ENCODE results near the gene TBCK.
A peak's percentile ranks its signal among the peaks of the same experiment; 100 is the strongest.
"Not testable (repeated sequence)": the region's sequence is repeated elsewhere in the genome, so short reads cannot be mapped to it uniquely, and the experiment has no call there.

The TBCK gene

DNA sequence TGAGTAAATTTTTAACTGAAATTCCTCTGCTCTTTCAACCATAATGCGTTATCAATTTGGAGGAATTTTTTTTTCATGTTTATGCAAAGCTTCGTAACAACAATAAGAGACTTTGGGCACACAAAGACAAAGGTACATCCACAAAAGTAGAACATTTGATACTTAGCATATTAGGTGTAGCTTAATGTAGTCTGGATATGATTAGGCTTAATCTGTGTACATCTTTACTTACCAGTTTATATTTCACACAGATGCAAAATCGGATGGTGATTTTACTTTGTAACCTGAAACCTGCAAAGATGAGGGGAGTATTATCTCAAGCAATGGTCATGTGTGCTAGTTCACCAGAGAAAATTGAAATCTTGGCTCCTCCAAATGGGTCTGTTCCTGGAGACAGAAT lies 20.6 kb upstream of the TBCK start:
- TF ChIP-seq, protein P1, sequence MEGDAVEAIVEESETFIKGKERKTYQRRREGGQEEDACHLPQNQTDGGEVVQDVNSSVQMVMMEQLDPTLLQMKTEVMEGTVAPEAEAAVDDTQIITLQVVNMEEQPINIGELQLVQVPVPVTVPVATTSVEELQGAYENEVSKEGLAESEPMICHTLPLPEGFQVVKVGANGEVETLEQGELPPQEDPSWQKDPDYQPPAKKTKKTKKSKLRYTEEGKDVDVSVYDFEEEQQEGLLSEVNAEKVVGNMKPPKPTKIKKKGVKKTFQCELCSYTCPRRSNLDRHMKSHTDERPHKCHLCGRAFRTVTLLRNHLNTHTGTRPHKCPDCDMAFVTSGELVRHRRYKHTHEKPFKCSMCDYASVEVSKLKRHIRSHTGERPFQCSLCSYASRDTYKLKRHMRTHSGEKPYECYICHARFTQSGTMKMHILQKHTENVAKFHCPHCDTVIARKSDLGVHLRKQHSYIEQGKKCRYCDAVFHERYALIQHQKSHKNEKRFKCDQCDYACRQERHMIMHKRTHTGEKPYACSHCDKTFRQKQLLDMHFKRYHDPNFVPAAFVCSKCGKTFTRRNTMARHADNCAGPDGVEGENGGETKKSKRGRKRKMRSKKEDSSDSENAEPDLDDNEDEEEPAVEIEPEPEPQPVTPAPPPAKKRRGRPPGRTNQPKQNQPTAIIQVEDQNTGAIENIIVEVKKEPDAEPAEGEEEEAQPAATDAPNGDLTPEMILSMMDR (conservative IDR thresholded peaks at IDR 0.05), result no peak
- TF ChIP-seq ZFX (IDR thresholded peaks at IDR 0.05), result no peak
- no peak overlapping the region for H3K27ac ChIP-seq

DNA sequence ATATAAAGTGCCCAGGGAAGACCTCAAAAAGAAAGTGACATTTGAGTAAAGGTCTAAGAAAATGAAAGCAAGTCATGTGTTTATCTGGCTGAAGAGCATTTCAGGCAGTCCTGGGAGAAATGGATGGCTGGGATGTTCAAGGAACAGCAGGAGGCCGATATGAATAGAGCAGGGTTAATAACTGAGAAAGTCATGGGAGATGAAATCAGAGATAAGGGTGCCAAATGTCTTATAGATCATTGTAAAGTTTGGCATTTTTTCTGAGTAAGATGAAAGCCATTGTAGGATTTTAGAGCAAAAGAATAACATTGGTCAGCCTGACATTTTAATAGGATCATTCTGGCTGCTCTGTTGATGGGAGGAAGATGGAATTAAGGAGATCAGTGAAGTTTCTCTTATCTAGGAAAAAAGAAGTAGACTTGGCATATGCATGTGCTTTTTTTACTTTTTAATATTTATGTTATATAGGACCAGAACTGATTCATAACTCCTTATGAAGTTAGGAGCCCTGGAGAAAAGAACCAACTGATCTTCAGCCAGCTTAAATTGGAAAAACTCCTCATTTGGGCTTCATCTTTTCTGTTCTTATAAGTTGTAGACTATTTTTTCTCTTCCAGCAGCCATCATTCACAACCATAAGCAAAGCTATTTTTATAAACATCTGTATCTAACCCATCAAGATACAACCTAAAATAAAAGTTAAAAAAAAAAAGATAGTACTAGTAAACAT lies 18.9 kb upstream of the TBCK start:
- TF ChIP-seq ZFX (IDR thresholded peaks at IDR 0.05), result no peak
- TF ChIP-seq, protein P1 (conservative IDR thresholded peaks at IDR 0.05), result no peak
- no peak overlapping the region for H3K27ac ChIP-seq

DNA sequence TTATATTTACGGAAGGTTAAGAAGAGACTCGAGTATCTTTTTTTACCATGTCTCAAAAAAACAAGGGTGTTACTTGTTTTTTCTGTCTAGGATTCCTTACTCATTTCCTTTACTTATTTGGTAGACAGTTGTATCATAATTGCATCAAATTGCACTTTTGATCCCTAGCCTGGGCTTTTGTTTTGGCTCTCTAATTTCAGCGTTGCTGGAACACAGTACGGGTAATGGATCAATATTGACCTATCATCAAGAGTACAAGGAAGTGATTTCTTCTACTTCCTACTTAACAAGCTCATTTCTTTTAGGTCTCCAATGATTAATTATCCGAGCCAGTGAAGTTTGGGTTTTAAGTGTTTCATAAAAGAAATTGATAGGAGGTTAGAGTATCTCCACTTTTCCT lies 17.2 kb upstream of the TBCK start:
- no peak for TF ChIP-seq ZFX (IDR thresholded peaks at IDR 0.05)
- TF ChIP-seq, protein P1 (conservative IDR thresholded peaks at IDR 0.05), result no peak
- H3K27ac ChIP-seq, result no peak overlapping the region

DNA sequence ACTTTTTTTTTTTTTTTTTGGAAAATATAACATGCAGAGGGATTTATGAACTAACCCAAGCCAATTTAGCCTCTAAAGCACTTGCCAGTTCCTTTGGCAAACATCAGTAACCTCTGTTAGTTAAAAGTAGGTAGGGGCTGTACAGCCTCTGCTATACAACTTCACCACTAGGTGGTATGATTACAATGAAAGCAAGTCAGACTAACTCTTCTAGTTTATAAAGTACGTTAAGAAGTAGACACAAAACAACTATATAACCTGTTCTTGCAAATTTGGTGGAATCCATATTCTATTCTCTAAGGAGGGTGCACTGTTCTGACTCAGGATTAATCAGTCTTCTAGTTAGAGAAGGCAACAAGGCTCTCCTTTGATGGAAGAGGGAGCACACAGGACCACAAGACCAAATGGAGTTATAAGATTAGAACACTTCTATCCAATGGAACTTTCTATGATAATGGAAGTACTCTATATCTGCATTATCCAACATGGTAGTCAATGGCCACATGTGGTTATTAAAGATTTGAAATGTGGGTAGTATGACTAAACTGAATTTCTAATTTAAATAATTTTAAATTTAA lies 13.1 kb upstream of the TBCK start:
- no peak for TF ChIP-seq ZFX (IDR thresholded peaks at IDR 0.05)
- TF ChIP-seq, protein P1 (conservative IDR thresholded peaks at IDR 0.05), result peak; percentile 75
- H3K27ac ChIP-seq, result no peak overlapping the region

DNA sequence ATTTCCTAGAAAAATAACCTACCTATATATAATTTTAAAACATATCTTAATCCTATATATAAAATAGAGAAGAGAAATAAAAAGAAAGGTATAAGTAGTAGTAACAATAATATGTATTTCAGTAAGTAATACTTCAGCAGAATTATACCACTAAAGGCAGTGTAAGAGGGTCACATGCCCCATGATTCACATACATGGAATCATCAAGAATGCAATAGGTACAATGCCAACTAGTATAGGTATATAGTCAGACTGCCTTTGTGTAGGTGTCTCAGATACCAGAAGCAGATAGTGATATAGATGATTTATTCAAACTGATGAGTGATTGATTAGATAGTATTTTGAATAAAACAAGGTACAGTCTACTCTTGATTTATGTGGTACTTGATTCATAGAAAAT lies 9.8 kb upstream of the TBCK start:
- TF ChIP-seq, protein P1 (conservative IDR thresholded peaks at IDR 0.05), result no peak
- no peak for TF ChIP-seq ZFX (IDR thresholded peaks at IDR 0.05)
- H3K27ac ChIP-seq, result no peak overlapping the region

DNA sequence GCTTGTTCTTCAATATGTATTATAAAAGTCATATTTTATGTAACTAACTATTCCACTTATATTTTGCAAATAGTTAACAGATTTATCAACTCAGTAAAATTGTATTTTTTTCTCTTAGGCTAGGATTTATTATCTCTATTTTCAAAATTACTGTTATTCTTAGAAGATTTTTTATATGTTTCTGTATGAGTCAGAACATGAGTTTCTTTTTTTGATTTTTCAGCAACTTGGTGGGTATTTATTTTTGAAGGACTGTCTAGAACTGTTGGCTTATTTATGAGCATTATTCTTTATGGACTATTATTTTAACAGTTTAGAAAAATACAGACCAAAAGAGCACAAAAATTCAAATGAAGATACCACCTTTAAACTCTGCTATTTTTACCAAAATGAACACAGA lies 7.1 kb upstream of the TBCK start:
- H3K27ac ChIP-seq, result no peak overlapping the region
- no peak for TF ChIP-seq ZFX (IDR thresholded peaks at IDR 0.05)
- TF ChIP-seq, protein P1 (conservative IDR thresholded peaks at IDR 0.05), result no peak

DNA sequence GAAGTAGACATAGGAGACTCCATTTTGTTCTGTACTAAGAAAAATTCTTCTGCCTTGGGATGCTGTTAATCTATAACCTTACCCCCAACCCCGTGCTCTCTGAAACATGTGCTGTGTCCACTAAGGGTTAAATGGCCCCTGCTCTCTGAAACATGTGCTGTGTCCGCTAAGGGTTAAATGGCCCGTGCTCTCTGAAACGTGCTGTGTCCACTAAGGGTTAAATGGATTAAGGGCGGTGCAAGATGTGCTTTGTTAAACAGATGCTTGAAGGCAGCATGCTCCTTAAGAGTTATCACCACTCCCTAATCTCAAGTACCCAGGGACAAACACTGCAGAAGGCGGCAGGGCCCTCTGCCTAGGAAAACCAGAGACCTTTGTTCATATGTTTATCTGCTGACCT lies 5.8 kb upstream of the TBCK start:
- not testable (repeated sequence) for H3K27ac ChIP-seq

DNA sequence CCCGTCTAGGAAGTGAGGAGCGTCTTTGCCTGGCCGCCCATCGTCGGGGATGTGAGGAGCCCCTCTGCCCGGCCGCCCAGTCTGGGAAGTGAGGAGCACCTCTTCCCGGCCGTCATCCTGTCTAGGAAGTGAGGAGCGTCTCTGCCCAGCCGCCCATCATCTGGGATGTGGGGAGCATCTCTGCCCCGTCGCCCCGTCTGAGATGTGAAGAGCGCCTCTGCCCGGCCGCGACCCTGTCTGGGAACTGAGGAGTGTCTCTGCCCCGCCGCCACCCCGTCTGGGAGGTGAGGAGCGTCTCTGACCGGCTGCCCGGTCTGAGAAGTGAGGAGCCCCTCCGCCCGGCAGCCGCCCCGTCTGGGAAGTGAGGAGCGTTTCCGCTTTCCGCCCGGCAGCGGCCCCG lies 5.2 kb upstream of the TBCK start:
- H3K27ac ChIP-seq, result not testable (repeated sequence)
